ENCODE results near the gene CNOT6.
"Not testable (repeated sequence)": the region's sequence is repeated elsewhere in the genome, so short reads cannot be mapped to it uniquely, and the experiment has no call there.

CNOT6 gene

DNA sequence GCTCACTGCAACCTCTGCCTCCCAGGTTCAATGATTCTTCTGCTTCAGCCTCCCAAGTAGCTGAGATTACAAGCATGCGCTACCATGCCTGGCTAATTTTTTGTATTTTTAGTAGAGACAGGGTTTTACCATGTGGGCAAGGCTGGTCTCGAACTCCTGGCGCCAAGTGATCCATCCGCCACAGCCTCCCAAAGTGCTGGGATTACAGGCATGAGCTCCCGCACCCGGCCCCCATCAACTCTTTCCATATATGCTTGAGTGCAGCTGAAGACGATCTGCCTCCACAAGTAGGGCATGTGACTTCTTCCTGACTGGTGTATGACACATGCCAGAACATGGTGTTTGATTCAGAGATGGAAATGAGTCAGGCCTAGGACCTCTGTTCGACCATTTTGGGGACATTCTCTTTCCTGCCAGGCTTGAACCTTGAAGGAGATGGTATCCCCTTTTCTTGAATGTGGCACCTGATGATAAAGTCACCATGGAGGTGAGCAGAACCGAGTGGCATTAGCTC lies 7.5 kb upstream of the CNOT6 start:
- ATAC-seq (replicated peaks) (no peak), DNase-seq (no peak)
- H3K27me3 Mint-ChIP-seq, result no peaks in the 10 kb centered on the region
- H3K36me3 Mint-ChIP-seq, result no peaks in the 10 kb centered on the region
- H3K9me3 Mint-ChIP-seq, result no peaks in the 10 kb centered on the region
- no peaks in the 10 kb centered on the region for H3K4me1 Mint-ChIP-seq
- no peak overlapping the region for H3K4me3 Mint-ChIP-seq
- no peak overlapping the region for H3K27ac Mint-ChIP-seq

DNA sequence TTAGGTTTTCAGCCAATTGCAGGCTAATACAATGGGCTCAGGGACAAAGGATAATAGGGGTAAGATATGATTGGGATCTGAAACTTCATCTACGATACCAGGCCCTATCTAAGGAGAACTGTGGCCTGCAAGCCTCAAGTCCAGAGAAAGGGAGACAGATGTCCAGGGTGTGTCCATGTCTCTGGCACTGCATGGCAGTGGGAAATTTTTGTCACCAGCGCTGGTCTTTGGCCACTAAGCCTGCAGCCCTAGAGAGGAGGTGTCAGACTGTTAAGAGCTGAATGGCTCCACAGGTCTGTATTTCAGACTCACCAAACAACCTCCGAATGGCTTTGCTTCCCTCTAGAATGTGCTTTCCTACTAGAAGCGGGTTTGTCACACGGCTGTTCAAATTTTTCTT lies 6.6 kb upstream of the CNOT6 start:
- peaks cover 1 to 2% of the 10 kb centered on the region in 2 donors for H3K4me1 Mint-ChIP-seq
- no peaks in the 10 kb centered on the region for H3K36me3 Mint-ChIP-seq

DNA sequence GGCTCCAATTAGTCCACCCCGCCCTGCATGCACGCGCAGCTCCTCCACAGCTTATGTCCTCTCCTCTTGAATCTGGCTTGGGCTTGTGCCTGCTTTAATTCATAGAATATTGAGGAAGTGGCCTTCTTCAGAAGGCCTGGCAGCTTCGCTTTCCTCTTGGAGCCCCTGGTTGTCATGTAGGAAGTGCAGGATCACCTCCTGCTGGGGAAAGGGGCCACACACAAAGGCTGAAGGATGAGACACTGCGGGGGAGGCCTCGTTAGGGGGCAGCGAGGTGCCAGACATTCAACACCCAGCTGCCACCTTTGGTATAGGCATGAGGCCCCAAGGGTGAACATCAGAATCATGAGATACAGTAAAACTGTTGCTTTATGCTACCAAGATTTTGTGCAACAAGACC lies 2.7 kb upstream of the CNOT6 start:
- DNase-seq (no peak), ATAC-seq (replicated peaks) (no peak)
- H3K27me3 Mint-ChIP-seq, result no peaks in the 10 kb centered on the region
- no peak overlapping the region for H3K4me3 Mint-ChIP-seq
- peaks cover 2 to 4% of the 10 kb centered on the region in 2 donors for H3K36me3 Mint-ChIP-seq
- H3K27ac Mint-ChIP-seq, result no peak overlapping the region
- peaks cover 0 to 2% of the 10 kb centered on the region in 2 donors for H3K9me3 Mint-ChIP-seq
- H3K4me1 Mint-ChIP-seq, result peaks cover 11 to 25% of the 10 kb centered on the region in 2 donors

More for the DNA sequence above, 6.6 kb upstream of the CNOT6 start:
- ATAC-seq (replicated peaks), result no peak
- no peaks in the 10 kb centered on the region for H3K27me3 Mint-ChIP-seq
- no peak overlapping the region for H3K4me3 Mint-ChIP-seq
- H3K9me3 Mint-ChIP-seq, result no peaks in the 10 kb centered on the region
- H3K27ac Mint-ChIP-seq, result no peak overlapping the region
- no peak for DNase-seq

DNA sequence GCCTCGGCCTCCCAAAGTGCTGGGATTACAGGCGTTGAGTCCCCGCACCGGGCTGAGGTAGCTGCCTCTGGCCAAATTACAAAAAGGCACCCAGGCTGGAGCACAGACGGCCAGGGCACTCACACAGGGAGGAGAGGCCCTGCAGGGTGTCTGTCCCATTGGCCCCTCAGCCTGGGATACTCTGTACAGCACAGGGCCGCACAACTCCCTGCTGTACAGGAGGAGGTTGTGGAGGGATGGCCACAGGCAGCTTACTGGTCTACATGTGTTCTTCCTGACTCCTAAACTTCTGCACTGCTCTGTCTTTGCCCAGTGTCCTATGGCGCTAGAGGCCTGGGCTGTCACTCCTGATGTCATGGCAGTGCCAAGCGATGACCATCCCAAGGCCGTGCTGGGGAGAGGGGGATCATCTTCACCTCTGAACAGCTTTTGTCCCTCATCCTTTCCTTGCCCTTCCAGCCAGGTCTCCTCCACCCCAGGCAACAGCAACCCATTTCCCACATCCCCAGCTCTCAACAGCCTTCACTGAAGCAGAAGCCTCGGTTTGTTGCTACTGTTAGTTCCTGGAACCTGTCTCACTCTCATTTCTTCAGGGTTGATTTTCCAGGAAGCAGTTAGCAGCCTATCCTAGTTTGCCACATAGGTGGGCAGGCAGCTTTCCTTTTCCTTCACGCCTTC lies 1.8 kb upstream of the CNOT6 start:
- ATAC-seq (replicated peaks) (no peak), DNase-seq (no peak)
- Mint-ChIP-seq H3K27me3 (no peaks in the 10 kb centered on the region), H3K9me3 (peaks cover 0 to 2% of the 10 kb centered on the region in 2 donors), H3K36me3 (peaks cover 2 to 4% of the 10 kb centered on the region in 2 donors), H3K4me3 (no peak overlapping the region), H3K27ac (peak overlapping the region; percentile 52), H3K4me1 (peaks cover 11 to 25% of the 10 kb centered on the region in 2 donors)

DNA sequence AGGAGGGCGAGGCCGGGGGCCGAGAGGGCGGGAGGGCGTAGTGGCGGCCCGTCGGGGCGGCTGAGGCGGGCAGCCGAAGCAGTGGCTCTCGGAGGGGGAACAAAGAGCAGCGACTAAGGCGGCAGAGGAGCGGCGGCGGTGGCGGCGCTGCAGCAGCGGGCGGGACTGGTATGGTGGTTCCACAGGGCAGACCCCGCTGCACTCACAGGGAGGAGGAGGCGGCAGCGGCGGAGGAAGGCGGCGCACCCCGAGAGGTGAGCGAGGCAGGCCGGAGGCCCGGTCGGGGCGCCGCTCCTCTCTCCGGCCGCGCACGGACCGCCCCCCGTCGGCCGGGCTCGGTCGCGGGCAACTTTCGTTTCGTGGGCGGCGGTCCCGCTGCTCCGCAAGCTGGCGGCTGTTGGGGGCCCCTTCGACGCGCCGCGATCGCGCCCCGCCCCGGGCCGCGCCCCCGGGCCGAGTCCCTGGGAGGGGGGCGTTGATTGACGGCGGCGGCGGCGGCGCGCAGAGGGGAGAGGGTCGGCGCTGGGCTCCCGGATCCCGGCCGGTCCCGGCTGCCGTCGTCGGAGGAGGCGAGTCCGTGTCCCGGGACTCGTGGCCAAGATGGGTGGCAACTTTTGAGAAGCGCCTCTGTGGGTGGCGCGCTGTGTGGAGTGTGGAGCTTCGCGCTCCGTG lies 467 bp downstream of the CNOT6 start:
- Mint-ChIP-seq H3K9me3 (peaks cover 0 to 2% of the 10 kb centered on the region in 2 donors), H3K27ac (peak overlapping the region; percentile 56), H3K27me3 (no peaks in the 10 kb centered on the region), H3K36me3 (peaks cover 7 to 10% of the 10 kb centered on the region in 2 donors), H3K4me1 (peaks cover 16 to 35% of the 10 kb centered on the region in 2 donors), H3K4me3 (peak overlapping the region; percentile 83 to 91)
- peak; percentile 52 to 55 for ATAC-seq (replicated peaks)
- no peak for DNase-seq

DNA sequence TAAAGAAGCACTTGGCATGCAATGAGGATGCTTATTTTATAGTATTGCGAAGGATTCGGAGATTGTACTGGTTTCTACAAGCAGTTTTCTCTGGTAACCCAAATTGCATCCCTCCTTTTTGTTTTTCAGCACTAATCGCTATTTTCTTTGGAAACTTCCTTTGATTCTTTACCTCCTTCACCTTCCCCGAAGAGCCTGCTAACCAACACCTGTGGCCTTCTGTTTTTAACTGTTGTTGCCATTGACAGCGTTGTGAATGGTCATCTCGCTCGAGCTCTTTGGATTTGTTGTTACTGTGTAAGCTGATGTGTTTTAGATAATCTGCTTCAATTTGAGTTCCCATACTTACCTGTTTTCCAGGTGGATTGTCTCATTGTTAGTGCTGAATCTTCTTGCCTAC lies 1.1 kb downstream of the CNOT6 start:
- no peak for ATAC-seq (replicated peaks)
- Mint-ChIP-seq H3K4me1 (peaks cover 16 to 37% of the 10 kb centered on the region in 2 donors), H3K4me3 (peak overlapping the region; percentile 83 to 91), H3K27me3 (no peaks in the 10 kb centered on the region), H3K27ac (no peak overlapping the region), H3K36me3 (peaks cover 7 to 13% of the 10 kb centered on the region in 2 donors), H3K9me3 (peaks cover 0 to 2% of the 10 kb centered on the region in 2 donors)
- DNase-seq, result no peak

DNA sequence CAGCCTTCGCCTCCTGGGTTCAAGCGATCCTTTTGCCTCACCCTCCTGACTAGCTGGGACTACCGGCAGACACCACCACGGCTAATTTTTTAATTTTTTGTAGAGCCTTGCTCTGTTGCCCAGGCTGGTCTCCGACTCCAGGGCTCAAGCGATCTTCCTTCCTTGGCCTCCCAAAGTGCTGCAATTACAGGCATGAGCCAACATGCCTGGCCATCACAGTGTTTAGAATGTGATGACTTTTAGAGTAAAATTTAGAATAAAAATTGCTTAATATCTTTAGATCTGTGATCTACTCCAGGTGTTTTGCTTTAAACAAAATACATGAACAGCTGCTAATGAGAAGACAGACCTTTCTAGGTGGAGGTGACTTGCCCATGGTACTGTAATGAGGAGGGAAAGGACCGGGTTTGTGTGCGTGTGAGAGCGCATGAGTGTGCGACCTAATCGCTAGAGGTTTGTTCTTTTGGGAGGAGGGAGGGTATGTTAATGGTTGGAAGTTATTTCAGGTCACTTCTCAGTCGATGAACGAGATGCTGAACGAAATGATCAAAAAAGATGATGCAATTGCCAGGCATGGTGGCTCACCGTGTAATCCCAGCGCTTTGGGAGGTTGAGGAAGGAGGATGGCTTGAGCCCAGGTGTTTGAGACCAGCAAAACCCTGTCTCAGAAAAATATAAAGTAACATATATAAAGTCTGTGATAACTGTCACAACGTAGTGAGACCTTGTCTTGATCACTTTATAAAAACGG lies 2.0 kb downstream of the CNOT6 start:
- DNase-seq (no peak), ATAC-seq (replicated peaks) (no peak)
- Mint-ChIP-seq H3K4me3 (no peak overlapping the region), H3K9me3 (peaks cover 0 to 2% of the 10 kb centered on the region in 2 donors), H3K4me1 (peaks cover 16 to 37% of the 10 kb centered on the region in 2 donors), H3K27ac (no peak overlapping the region), H3K36me3 (peaks cover 7 to 13% of the 10 kb centered on the region in 2 donors), H3K27me3 (no peaks in the 10 kb centered on the region)

DNA sequence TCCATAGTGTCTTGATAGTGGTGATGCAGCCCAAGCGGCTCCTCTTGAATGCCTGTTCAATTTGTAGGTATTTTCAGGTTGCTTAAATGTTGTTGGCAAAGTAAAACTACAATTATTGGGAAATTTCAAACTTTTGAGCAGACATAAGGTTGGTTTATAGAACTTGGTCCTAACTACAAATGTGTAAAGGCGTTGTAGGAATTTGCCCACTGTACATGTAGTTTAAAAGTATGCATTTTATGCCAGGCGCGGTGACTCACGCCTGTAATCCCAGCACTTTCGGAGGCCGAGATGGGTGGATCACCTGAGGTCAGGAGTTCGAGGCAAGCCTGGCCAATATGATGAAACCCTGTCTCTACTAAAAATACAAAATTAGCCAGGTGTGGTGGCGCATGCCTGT lies 2.6 kb downstream of the CNOT6 start:
- not testable (repeated sequence) for ATAC-seq (replicated peaks); H3K27ac Mint-ChIP-seq; H3K9me3 Mint-ChIP-seq; DNase-seq; H3K27me3 Mint-ChIP-seq; H3K4me3 Mint-ChIP-seq
- H3K4me1 Mint-ChIP-seq, result peaks cover 16 to 37% of the 10 kb centered on the region in 2 donors
- H3K36me3 Mint-ChIP-seq, result peaks cover 7 to 13% of the 10 kb centered on the region in 2 donors

DNA sequence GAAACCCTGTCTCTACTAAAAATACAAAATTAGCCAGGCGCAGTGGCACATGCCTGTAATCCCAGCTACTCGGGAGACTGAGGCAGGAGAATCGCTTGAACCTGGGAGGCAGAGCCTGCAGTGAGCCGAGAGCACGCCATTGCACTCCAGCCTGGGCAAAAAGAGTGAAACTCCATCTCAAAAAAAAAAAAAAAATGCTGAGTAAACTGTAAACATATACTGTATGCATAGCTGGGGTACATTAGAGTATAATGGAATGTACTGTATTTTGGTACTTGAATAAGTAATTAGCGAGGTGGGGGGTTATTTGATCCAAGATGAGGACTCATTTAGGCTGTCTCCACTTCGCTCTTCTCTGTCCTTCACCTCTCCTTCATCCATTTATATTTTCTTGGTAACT lies 3.7 kb downstream of the CNOT6 start:
- not testable (repeated sequence) for H3K4me3 Mint-ChIP-seq, H3K9me3 Mint-ChIP-seq

DNA sequence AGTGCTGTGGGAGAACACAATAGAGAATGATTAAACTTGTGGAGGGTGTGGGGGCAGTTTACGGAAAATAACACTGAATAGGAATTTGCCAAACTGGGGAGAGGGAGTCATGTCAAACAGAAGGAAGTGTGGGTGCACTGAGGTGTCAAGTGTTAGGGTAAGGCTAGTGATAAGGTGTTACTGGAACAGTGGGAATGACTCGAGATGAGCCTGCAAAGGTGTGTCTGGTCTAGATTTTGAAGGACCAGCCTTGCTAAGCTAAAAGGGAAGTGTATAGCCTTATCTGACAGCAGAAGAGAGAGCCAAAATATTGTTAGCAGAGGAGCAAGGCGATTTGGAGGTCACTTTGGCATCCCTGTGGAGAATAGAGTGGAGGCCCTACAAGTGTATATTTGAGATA lies 4.2 kb downstream of the CNOT6 start:
- ATAC-seq (replicated peaks), result no peak
- peaks cover 0 to 1% of the 10 kb centered on the region in 2 donors for H3K9me3 Mint-ChIP-seq
- H3K27me3 Mint-ChIP-seq, result no peaks in the 10 kb centered on the region
- DNase-seq, result no peak
- H3K4me1 Mint-ChIP-seq, result peaks cover 13 to 27% of the 10 kb centered on the region in 2 donors
- H3K27ac Mint-ChIP-seq, result no peak overlapping the region
- H3K4me3 Mint-ChIP-seq, result no peak overlapping the region
- H3K36me3 Mint-ChIP-seq, result peaks cover 7 to 13% of the 10 kb centered on the region in 2 donors

More for the DNA sequence above, 3.7 kb downstream of the CNOT6 start:
- not testable (repeated sequence) for H3K27me3 Mint-ChIP-seq; DNase-seq; ATAC-seq (replicated peaks); H3K27ac Mint-ChIP-seq
- H3K4me1 Mint-ChIP-seq, result peaks cover 14 to 32% of the 10 kb centered on the region in 2 donors
- peaks cover 7 to 13% of the 10 kb centered on the region in 2 donors for H3K36me3 Mint-ChIP-seq

DNA sequence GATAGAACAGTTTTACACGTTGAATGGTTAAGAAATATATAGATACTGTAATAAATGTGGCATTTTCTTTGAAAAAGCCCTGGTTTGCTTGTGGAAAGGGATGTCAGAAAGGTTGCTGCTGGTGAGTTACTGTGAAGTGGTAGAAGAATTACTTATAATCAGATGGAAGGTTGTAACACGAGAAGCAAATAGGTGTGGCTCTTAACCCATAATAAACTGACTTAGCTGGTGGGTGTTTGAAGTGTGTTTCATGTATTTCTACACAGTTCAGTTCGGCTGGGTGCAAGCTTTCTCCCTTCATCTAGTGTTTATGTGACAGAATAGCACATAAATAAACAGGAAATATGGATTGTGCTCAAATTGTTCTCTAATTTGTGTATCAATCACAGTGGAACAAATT lies 5.5 kb downstream of the CNOT6 start:
- ATAC-seq (replicated peaks) (no peak), DNase-seq (no peak)
- Mint-ChIP-seq H3K4me3 (no peak overlapping the region), H3K9me3 (no peaks in the 10 kb centered on the region), H3K4me1 (peaks cover 12 to 24% of the 10 kb centered on the region in 2 donors), H3K27ac (peak overlapping the region; percentile 27), H3K27me3 (no peaks in the 10 kb centered on the region), H3K36me3 (peaks cover 5 to 16% of the 10 kb centered on the region in 2 donors)

DNA sequence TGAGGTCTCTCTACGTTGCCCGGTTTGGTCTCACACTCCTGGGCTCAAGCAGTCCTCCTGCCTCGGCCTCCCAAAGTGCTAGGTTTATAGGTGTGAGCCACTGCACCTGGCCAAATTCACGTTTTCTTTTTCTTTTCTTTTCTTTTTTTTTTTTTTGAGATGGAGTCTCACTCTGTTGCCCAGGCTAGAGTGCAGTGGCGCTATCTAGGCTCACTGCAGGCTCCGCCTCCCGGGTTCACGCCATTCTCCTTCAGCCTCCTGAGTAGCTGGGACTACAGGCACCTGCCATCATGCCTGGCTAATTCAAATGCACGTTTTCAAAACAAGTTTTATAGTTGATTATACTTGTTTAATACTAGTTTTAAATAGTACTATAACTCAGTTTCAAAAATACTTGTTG lies 6.1 kb downstream of the CNOT6 start:
- not testable (repeated sequence) for H3K27me3 Mint-ChIP-seq; H3K27ac Mint-ChIP-seq; H3K9me3 Mint-ChIP-seq; H3K4me3 Mint-ChIP-seq; DNase-seq; ATAC-seq (replicated peaks)
- Mint-ChIP-seq H3K4me1 (peaks cover 11 to 22% of the 10 kb centered on the region in 2 donors), H3K36me3 (peaks cover 5 to 16% of the 10 kb centered on the region in 2 donors)

DNA sequence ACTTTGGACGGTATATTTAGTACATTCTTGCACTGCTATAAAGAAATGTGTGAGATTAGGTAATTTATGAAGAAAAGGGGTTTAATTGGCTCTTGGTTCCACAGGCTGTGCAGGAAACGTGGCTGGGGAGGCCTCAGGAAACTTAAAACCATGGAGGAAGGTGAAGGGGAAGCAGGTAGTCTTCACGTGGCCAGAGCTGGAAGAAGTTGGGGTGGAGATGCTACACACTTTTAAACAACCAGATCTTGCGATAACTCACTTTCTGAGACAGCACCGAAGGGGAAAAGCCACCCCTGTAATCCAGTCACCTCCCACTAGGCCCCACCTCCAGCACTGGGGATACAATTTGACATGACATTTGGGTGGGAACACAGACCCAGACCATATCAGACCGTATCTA lies 13.5 kb downstream of the CNOT6 start:
- H3K4me1 Mint-ChIP-seq, result peaks cover 15 to 33% of the 10 kb centered on the region in 2 donors
- DNase-seq (no peak), ATAC-seq (replicated peaks) (no peak)
- no peaks in the 10 kb centered on the region for H3K27me3 Mint-ChIP-seq
- no peaks in the 10 kb centered on the region for H3K9me3 Mint-ChIP-seq
- H3K4me3 Mint-ChIP-seq, result no peak overlapping the region
- peak overlapping the region; percentile 38 for H3K27ac Mint-ChIP-seq
- peaks cover 11 to 32% of the 10 kb centered on the region in 2 donors for H3K36me3 Mint-ChIP-seq

DNA sequence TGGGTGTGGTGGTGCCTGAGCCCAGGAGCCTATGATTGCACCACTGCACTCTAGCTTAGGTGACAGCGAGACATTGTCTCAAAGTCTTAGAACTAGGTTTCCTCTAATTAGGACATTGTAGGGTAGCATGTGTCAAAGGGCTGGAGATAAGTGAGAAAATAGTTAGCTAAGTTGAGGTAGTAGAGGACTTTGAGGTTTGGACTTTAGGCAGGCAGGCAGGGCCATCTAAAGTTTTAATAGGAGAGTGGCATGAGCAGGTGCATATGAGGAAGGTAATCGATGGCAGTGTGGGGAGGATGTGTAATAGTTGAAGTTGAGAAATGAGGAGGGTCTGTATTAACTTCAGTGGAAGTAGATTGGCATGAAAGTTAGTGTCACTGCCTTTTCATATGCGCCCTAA lies 21.1 kb downstream of the CNOT6 start:
- Mint-ChIP-seq H3K36me3 (peaks cover 8 to 14% of the 10 kb centered on the region in 2 donors), H3K27me3 (no peaks in the 10 kb centered on the region), H3K9me3 (no peaks in the 10 kb centered on the region), H3K27ac (no peak overlapping the region), H3K4me3 (no peak overlapping the region), H3K4me1 (peaks cover 25 to 48% of the 10 kb centered on the region in 2 donors)
- ATAC-seq (replicated peaks) (no peak), DNase-seq (no peak)
